NB4 (cell line): ENCODE results near the gene SUDS3.

Source experiments
- DNase-seq: peaks from one replicate; pipeline ENCODE4 v3.0.0; 2010; ENCODE audit warnings: low read depth
- H3K4me3 ChIP-seq: one replicate; pipeline ENCODE4 v1.5.1; 2011; ENCODE audit warnings: mild to moderate bottlenecking, low read depth, low read length, moderate library complexity
- MYC ChIP-seq: IDR thresholded peaks from 2 replicates; pipeline ENCODE4 v1.6.1; 2011; ENCODE audit warnings: low read depth, low read length
- POLR2A ChIP-seq: IDR thresholded peaks from 2 replicates; pipeline ENCODE4 v1.6.1; 2011; ENCODE audit warnings: mild to moderate bottlenecking; ENCODE audit not compliant: insufficient read length; ENCODE audit errors: extremely low read depth
- TF ChIP-seq, protein P1 (sequence below): IDR thresholded peaks from one replicate; pipeline ENCODE4 v1.5.1; 2012; ENCODE audit warnings: low read depth, low read length
- TF ChIP-seq, protein P2 (sequence below): IDR thresholded peaks from 2 replicates; pipeline ENCODE4 v1.6.1; 2011; ENCODE audit warnings: low read depth, low read length

SUDS3 gene

DNA sequence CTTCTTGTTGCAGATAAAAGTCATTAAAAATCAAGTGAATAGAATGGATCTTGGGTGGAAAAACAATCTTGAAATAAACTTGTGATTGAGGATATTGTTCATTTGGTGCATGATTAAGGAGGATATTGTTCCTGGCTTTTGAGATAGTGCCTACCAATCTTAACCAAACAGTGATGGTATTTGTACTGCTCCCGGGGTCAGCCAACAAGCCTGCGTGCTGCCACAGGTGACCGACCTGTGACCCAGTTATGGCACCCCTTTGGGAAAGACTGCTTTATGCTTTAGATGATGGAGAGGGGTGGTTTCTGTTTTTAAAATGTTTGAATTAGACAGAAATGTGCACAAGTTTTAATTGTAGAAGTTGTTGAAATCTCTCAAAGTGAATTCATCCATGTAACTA, 41.6 kb downstream of the SUDS3 start:
- no peak overlapping the region for H3K4me3 ChIP-seq
- no peak for DNase-seq
- TF ChIP-seq POLR2A, result no peak
- TF ChIP-seq, protein P1, sequence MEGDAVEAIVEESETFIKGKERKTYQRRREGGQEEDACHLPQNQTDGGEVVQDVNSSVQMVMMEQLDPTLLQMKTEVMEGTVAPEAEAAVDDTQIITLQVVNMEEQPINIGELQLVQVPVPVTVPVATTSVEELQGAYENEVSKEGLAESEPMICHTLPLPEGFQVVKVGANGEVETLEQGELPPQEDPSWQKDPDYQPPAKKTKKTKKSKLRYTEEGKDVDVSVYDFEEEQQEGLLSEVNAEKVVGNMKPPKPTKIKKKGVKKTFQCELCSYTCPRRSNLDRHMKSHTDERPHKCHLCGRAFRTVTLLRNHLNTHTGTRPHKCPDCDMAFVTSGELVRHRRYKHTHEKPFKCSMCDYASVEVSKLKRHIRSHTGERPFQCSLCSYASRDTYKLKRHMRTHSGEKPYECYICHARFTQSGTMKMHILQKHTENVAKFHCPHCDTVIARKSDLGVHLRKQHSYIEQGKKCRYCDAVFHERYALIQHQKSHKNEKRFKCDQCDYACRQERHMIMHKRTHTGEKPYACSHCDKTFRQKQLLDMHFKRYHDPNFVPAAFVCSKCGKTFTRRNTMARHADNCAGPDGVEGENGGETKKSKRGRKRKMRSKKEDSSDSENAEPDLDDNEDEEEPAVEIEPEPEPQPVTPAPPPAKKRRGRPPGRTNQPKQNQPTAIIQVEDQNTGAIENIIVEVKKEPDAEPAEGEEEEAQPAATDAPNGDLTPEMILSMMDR, result no peak
- TF ChIP-seq MYC, result no peak
- TF ChIP-seq, protein P2, sequence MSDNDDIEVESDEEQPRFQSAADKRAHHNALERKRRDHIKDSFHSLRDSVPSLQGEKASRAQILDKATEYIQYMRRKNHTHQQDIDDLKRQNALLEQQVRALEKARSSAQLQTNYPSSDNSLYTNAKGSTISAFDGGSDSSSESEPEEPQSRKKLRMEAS, result no peak

GRCh38 chr12:118418385-118419057, 42.2 kb downstream of the SUDS3 start:
- no peak overlapping the region for H3K4me3 ChIP-seq
- DNase-seq, result no peak
- TF ChIP-seq, protein P1, result no peak
- TF ChIP-seq MYC (no peak), POLR2A (no peak)
- TF ChIP-seq, protein P2, result no peak

- H3K4me3 ChIP-seq, result no peak overlapping the region
- DNase-seq, result no peak
- no peak for TF ChIP-seq MYC
- TF ChIP-seq, protein P2, result no peak
- TF ChIP-seq, protein P1, result no peak
- no peak for TF ChIP-seq POLR2A
Measured at GRCh38 chr12:118420673-118421072, 44.3 kb downstream of the SUDS3 start.

GRCh38 chr12:118424884-118425283, 48.5 kb downstream of the SUDS3 start:
- TF ChIP-seq, protein P2, result no peak
- TF ChIP-seq, protein P1, result no peak
- TF ChIP-seq POLR2A, result no peak
- TF ChIP-seq MYC, result no peak
- H3K4me3 ChIP-seq, result no peak overlapping the region
- DNase-seq, result no peak

DNA sequence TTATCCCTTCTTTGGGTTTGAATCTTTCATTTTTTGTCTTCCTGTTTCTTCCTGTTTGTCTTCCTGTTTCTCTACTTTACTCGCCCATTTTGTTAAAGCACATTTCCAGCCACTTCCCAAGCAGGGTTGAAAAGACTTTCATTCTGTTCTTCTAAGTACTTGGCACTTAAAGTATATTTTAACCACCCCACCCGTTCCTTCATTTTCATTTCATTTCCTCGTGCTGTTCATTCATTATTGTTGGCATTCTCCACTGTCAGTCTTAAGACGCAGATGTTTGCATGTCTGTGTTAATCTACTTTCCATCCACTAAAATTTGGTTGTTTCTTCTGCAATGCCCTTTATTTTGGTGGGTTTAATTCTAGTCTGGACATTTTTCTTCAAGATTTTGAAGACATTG, 49.0 kb downstream of the SUDS3 start:
- DNase-seq, result no peak
- no peak overlapping the region for H3K4me3 ChIP-seq
- no peak for TF ChIP-seq POLR2A
- TF ChIP-seq, protein P2, result no peak
- TF ChIP-seq, protein P1, result no peak
- TF ChIP-seq MYC, result no peak
